GM23338 (cell line): Measurements from ENCODE around the gene GPA33. TPM values are rescaled to one million over a fixed set of nuclear protein-coding genes. Genes with fewer than 3 reads are reported as not detected.

Source experiments
- ATAC-seq: fragments of 200-7000 bp; cut with Tn5 transposase; 3 replicates; pipeline ENCODE4 v1.9.1; 2020
- DNase-seq: peaks from one replicate; pipeline ENCODE4 v3.0.0-alpha.2; 2015; ENCODE audit warnings: low spot score
- H2AFZ ChIP-seq: fragments of 200-600 bp; sonication (generic); 2 replicates; pipeline ENCODE4 v1.8.0; 2016; ENCODE audit warnings: antibody characterized with exemption, mild to moderate bottlenecking, moderate library complexity
- H3F3A ChIP-seq: fragments of 200-600 bp; sonication (generic); replicated peaks from 2 replicates; pipeline ENCODE4 v1.8.0; 2017; ENCODE audit warnings: antibody characterized with exemption, mixed run types, low read depth
- H3K27ac ChIP-seq: fragments of 200-600 bp; sonication (generic); 2 replicates; pipeline ENCODE4 v1.6.1; 2016; ENCODE audit warnings: low read depth
- H3K27me3 ChIP-seq: fragments of 200-600 bp; sonication (generic); 2 replicates; pipeline ENCODE4 v1.8.0; 2016; ENCODE audit warnings: mild to moderate bottlenecking, mixed run types, moderate library complexity; ENCODE audit not compliant: insufficient read depth
- H3K36me3 ChIP-seq: fragments of 200-600 bp; sonication (generic); 2 replicates; pipeline ENCODE4 v1.8.0; 2016; ENCODE audit warnings: mild to moderate bottlenecking; ENCODE audit not compliant: insufficient read depth
- H3K4me1 ChIP-seq: fragments of 200-600 bp; sonication (generic); 2 replicates; pipeline ENCODE4 v1.8.0; 2016; ENCODE audit warnings: mild to moderate bottlenecking, moderate library complexity; ENCODE audit not compliant: insufficient read depth
- H3K4me2 ChIP-seq: fragments of 200-600 bp; sonication (generic); 2 replicates; pipeline ENCODE4 v1.7.1; 2017; ENCODE audit warnings: mixed run types
- H3K4me3 ChIP-seq: fragments of 200-600 bp; sonication (generic); 2 replicates; pipeline ENCODE4 v1.6.1; 2016; ENCODE audit warnings: mixed run types
- H3K79me2 ChIP-seq: fragments of 200-600 bp; sonication (generic); replicated peaks from 2 replicates; pipeline ENCODE4 v1.8.0; 2017; ENCODE audit warnings: mild to moderate bottlenecking; ENCODE audit not compliant: insufficient read depth
- H3K9me2 ChIP-seq: fragments of 200-600 bp; sonication (generic); 2 replicates; pipeline ENCODE4 v1.8.0; 2017; ENCODE audit not compliant: insufficient read depth
- H4K20me1 ChIP-seq: fragments of 200-600 bp; sonication (generic); replicated peaks from 2 replicates; pipeline ENCODE4 v1.8.0; 2017; ENCODE audit warnings: mild to moderate bottlenecking; ENCODE audit not compliant: insufficient read depth
- H3K27ac Mint-ChIP-seq: 2 replicates; pipeline ENCODE4 v1.8.0; 2020; ENCODE audit warnings: inconsistent platforms, mild to moderate bottlenecking, moderate library complexity, mixed read lengths
- H3K27me3 Mint-ChIP-seq: 3 replicates; pipeline ENCODE4 v1.8.0; 2022; ENCODE audit warnings: low read depth, mild to moderate bottlenecking, moderate library complexity, mixed read lengths, inconsistent platforms; ENCODE audit not compliant: insufficient read depth, poor library complexity
- H3K36me3 Mint-ChIP-seq: 3 replicates; pipeline ENCODE4 v1.8.0; 2021; ENCODE audit warnings: low read depth, mild to moderate bottlenecking, inconsistent platforms, moderate library complexity, mixed read lengths
- H3K4me1 Mint-ChIP-seq: 3 replicates; pipeline ENCODE4 v1.8.0; 2020; ENCODE audit warnings: mild to moderate bottlenecking, inconsistent platforms, mixed read lengths
- H3K4me3 Mint-ChIP-seq: 3 replicates; pipeline ENCODE4 v1.8.0; 2021; ENCODE audit warnings: moderate library complexity, mild to moderate bottlenecking, inconsistent platforms, mixed read lengths
- H3K9me3 Mint-ChIP-seq: 3 replicates; pipeline ENCODE4 v1.8.0; 2020; ENCODE audit warnings: moderate library complexity, mild to moderate bottlenecking, inconsistent platforms, mixed read lengths
- CTCF ChIP-seq, 2 experiments: fragments of 200-600 bp in 1 of 2; sonication (generic) in 1 of 2; conservative IDR thresholded peaks; 2 replicates each; pipeline versions ENCODE4 v1.5.1 to v1.6.1; 2016 to 2017; ENCODE audit warnings: antibody characterized with exemption in 2 of 2, low read depth in 2 of 2, mild to moderate bottlenecking in 2 of 2, moderate library complexity in 1 of 2
- EZH2 ChIP-seq: fragments of 200-600 bp; sonication (generic); IDR thresholded peaks from one replicate; pipeline ENCODE4 v1.8.0; 2017; ENCODE audit warnings: antibody characterized with exemption, mild to moderate bottlenecking, low read depth; ENCODE audit not compliant: unreplicated experiment
- EZH2phosphoT487 ChIP-seq: fragments of 200-600 bp; sonication (generic); IDR thresholded peaks from one replicate; pipeline ENCODE4 v1.8.1; 2018; ENCODE audit warnings: antibody characterized with exemption; ENCODE audit not compliant: unreplicated experiment
- JUNB ChIP-seq: IDR thresholded peaks from one replicate; pipeline ENCODE4 v1.6.1; 2016; ENCODE audit warnings: antibody characterized with exemption; ENCODE audit not compliant: unreplicated experiment
- polyA plus RNA-seq: library from polyadenylated mRNA; unstranded; fragments of >200 nt; fragmentation: Nextera tagmentation; extraction: Ambion mirVana; gene quantifications from 2 replicates; pipeline ENCODE4 v1.2.1, GENCODE V29; 2016
- total RNA-seq: library from RNA; depleted of rRNA; stranded (reverse); fragments of >200 nt; shearing (Covaris generic); gene quantifications from 2 replicates; pipeline ENCODE4 v1.2.3, GENCODE V29; 2014
- TF ChIP-seq, protein P1 (sequence below): fragments of 250-450 bp; sonication (Bioruptor Pico); IDR thresholded peaks from 2 replicates; pipeline ENCODE4 v1.5.0; 2020; ENCODE audit warnings: mild to moderate bottlenecking, moderate library complexity
- TF ChIP-seq, protein P2 (sequence below): IDR thresholded peaks from one replicate; pipeline ENCODE4 v1.6.1; 2018; ENCODE audit warnings: antibody characterized with exemption; ENCODE audit not compliant: unreplicated experiment

Gene GPA33
- total and polyA plus RNA-seq, 2 experiments from 2014 or later, result 0.10 to 0.28 TPM

GRCh38 chr1:167128261-167129227 is 38.4 kb upstream of the GPA33 start:
- TF ChIP-seq CTCF (conservative IDR thresholded peaks at IDR 0.05; ENCODE audit: low read depth in 2 of 2) (peak; percentile 9 to 23; a peak in 1 of 4 replicates), EZH2phosphoT487 (no peak)
- H3F3A ChIP-seq, result no peaks in the 10 kb centered on the region
- Mint-ChIP-seq H3K27me3 (peaks cover 7% of the 10 kb centered on the region), H3K36me3 (no peaks in the 10 kb centered on the region; the same call in 2 of the 3 replicates), H3K9me3 (no peaks in the 10 kb centered on the region), H3K27ac (no peak overlapping the region), H3K4me3 (no peak overlapping the region), H3K4me1 (peaks cover 12% of the 10 kb centered on the region)
- no peak for ATAC-seq
- H3K36me3 ChIP-seq, result no peaks in the 10 kb centered on the region
- H3K27ac ChIP-seq, result no peak overlapping the region
- no peaks in the 10 kb centered on the region for H4K20me1 ChIP-seq
- H3K27me3 ChIP-seq, result no peaks in the 10 kb centered on the region
- H3K4me1 ChIP-seq, result no peaks in the 10 kb centered on the region
- H3K9me2 ChIP-seq, result peaks cover 3% of the 10 kb centered on the region; the same call in 1 of the 2 replicates
- no peak overlapping the region for H3K4me2 ChIP-seq
- H3K4me3 ChIP-seq, result no peak overlapping the region
- no peak overlapping the region for H2AFZ ChIP-seq
- DNase-seq, result no peak
- no peaks in the 10 kb centered on the region for H3K79me2 ChIP-seq

DNA sequence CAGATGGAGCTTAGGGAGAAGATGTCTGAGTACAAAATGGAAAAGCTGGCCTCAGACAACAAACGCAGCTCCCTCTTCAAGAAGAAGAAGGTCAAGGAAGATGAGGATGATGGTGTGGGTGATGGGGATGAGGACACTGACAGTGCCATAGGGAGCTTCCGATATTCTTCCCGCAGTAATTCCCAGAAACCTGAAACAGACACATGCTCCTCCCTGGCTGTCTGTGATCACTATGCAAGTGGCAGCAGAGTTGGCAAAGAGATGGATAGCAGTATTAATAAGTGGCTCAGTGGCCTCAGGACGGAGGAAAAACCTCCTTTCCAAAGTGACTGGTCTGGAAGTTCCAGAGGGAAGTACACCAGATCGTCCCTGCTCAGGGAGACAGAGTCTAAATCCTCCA is 37.5 kb upstream of the GPA33 start:
- no peaks in the 10 kb centered on the region; the same call in 2 of the 3 replicates for H3K36me3 Mint-ChIP-seq
- H2AFZ ChIP-seq, result no peak overlapping the region
- no peaks in the 10 kb centered on the region for H3K36me3 ChIP-seq
- peaks cover 3% of the 10 kb centered on the region; the same call in 1 of the 2 replicates for H3K9me2 ChIP-seq
- DNase-seq (no peak), ATAC-seq (no peak)
- H3K27me3 ChIP-seq, result no peaks in the 10 kb centered on the region
- H3K4me3 ChIP-seq, result no peak overlapping the region
- H3K79me2 ChIP-seq, result no peaks in the 10 kb centered on the region
- H3K4me3 Mint-ChIP-seq, result no peak overlapping the region
- peaks cover 15% of the 10 kb centered on the region for H3K4me1 Mint-ChIP-seq
- peaks cover 7% of the 10 kb centered on the region for H3K4me1 ChIP-seq
- H3K4me2 ChIP-seq, result no peak overlapping the region
- H3K27ac Mint-ChIP-seq, result no peak overlapping the region
- no peaks in the 10 kb centered on the region for H4K20me1 ChIP-seq
- H3F3A ChIP-seq, result no peaks in the 10 kb centered on the region
- H3K9me3 Mint-ChIP-seq, result no peaks in the 10 kb centered on the region
- no peak overlapping the region for H3K27ac ChIP-seq
- peaks cover 12% of the 10 kb centered on the region for H3K27me3 Mint-ChIP-seq
- TF ChIP-seq EZH2, result no peak
- TF ChIP-seq, protein P1, sequence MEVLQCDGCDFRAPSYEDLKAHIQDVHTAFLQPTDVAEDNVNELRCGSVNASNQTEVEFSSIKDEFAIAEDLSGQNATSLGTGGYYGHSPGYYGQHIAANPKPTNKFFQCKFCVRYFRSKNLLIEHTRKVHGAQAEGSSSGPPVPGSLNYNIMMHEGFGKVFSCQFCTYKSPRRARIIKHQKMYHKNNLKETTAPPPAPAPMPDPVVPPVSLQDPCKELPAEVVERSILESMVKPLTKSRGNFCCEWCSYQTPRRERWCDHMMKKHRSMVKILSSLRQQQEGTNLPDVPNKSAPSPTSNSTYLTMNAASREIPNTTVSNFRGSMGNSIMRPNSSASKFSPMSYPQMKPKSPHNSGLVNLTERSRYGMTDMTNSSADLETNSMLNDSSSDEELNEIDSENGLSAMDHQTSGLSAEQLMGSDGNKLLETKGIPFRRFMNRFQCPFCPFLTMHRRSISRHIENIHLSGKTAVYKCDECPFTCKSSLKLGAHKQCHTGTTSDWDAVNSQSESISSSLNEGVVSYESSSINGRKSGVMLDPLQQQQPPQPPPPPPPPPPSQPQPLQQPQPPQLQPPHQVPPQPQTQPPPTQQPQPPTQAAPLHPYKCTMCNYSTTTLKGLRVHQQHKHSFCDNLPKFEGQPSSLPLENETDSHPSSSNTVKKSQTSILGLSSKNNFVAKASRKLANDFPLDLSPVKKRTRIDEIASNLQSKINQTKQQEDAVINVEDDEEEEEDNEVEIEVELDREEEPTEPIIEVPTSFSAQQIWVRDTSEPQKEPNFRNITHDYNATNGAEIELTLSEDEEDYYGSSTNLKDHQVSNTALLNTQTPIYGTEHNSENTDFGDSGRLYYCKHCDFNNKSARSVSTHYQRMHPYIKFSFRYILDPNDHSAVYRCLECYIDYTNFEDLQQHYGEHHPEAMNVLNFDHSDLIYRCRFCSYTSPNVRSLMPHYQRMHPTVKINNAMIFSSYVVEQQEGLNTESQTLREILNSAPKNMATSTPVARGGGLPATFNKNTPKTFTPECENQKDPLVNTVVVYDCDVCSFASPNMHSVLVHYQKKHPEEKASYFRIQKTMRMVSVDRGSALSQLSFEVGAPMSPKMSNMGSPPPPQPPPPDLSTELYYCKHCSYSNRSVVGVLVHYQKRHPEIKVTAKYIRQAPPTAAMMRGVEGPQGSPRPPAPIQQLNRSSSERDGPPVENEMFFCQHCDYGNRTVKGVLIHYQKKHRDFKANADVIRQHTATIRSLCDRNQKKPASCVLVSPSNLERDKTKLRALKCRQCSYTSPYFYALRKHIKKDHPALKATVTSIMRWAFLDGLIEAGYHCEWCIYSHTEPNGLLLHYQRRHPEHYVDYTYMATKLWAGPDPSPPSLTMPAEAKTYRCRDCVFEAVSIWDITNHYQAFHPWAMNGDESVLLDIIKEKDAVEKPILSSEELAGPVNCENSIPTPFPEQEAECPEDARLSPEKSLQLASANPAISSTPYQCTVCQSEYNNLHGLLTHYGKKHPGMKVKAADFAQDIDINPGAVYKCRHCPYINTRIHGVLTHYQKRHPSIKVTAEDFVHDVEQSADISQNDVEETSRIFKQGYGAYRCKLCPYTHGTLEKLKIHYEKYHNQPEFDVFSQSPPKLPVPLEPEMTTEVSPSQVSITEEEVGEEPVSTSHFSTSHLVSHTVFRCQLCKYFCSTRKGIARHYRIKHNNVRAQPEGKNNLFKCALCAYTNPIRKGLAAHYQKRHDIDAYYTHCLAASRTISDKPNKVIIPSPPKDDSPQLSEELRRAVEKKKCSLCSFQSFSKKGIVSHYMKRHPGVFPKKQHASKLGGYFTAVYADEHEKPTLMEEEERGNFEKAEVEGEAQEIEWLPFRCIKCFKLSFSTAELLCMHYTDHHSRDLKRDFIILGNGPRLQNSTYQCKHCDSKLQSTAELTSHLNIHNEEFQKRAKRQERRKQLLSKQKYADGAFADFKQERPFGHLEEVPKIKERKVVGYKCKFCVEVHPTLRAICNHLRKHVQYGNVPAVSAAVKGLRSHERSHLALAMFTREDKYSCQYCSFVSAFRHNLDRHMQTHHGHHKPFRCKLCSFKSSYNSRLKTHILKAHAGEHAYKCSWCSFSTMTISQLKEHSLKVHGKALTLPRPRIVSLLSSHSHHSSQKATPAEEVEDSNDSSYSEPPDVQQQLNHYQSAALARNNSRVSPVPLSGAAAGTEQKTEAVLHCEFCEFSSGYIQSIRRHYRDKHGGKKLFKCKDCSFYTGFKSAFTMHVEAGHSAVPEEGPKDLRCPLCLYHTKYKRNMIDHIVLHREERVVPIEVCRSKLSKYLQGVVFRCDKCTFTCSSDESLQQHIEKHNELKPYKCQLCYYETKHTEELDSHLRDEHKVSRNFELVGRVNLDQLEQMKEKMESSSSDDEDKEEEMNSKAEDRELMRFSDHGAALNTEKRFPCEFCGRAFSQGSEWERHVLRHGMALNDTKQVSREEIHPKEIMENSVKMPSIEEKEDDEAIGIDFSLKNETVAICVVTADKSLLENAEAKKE (CRISPR knock-in tag), result no peak
- TF ChIP-seq, protein P2, sequence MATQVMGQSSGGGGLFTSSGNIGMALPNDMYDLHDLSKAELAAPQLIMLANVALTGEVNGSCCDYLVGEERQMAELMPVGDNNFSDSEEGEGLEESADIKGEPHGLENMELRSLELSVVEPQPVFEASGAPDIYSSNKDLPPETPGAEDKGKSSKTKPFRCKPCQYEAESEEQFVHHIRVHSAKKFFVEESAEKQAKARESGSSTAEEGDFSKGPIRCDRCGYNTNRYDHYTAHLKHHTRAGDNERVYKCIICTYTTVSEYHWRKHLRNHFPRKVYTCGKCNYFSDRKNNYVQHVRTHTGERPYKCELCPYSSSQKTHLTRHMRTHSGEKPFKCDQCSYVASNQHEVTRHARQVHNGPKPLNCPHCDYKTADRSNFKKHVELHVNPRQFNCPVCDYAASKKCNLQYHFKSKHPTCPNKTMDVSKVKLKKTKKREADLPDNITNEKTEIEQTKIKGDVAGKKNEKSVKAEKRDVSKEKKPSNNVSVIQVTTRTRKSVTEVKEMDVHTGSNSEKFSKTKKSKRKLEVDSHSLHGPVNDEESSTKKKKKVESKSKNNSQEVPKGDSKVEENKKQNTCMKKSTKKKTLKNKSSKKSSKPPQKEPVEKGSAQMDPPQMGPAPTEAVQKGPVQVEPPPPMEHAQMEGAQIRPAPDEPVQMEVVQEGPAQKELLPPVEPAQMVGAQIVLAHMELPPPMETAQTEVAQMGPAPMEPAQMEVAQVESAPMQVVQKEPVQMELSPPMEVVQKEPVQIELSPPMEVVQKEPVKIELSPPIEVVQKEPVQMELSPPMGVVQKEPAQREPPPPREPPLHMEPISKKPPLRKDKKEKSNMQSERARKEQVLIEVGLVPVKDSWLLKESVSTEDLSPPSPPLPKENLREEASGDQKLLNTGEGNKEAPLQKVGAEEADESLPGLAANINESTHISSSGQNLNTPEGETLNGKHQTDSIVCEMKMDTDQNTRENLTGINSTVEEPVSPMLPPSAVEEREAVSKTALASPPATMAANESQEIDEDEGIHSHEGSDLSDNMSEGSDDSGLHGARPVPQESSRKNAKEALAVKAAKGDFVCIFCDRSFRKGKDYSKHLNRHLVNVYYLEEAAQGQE, result no peak
- TF ChIP-seq JUNB, result no peak
